Measurements from ENCODE around the gene TRMT2B.
A peak's percentile ranks its signal among the peaks of the same experiment; 100 is the strongest.
"Not testable (repeated sequence)": the region's sequence is repeated elsewhere in the genome, so short reads cannot be mapped to it uniquely, and the experiment has no call there.

Gene TRMT2B, protein sequence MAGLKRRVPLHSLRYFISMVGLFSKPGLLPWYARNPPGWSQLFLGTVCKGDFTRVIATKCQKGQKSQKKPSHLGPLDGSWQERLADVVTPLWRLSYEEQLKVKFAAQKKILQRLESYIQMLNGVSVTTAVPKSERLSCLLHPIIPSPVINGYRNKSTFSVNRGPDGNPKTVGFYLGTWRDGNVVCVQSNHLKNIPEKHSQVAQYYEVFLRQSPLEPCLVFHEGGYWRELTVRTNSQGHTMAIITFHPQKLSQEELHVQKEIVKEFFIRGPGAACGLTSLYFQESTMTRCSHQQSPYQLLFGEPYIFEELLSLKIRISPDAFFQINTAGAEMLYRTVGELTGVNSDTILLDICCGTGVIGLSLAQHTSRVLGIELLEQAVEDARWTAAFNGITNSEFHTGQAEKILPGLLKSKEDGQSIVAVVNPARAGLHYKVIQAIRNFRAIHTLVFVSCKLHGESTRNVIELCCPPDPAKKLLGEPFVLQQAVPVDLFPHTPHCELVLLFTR

DNA sequence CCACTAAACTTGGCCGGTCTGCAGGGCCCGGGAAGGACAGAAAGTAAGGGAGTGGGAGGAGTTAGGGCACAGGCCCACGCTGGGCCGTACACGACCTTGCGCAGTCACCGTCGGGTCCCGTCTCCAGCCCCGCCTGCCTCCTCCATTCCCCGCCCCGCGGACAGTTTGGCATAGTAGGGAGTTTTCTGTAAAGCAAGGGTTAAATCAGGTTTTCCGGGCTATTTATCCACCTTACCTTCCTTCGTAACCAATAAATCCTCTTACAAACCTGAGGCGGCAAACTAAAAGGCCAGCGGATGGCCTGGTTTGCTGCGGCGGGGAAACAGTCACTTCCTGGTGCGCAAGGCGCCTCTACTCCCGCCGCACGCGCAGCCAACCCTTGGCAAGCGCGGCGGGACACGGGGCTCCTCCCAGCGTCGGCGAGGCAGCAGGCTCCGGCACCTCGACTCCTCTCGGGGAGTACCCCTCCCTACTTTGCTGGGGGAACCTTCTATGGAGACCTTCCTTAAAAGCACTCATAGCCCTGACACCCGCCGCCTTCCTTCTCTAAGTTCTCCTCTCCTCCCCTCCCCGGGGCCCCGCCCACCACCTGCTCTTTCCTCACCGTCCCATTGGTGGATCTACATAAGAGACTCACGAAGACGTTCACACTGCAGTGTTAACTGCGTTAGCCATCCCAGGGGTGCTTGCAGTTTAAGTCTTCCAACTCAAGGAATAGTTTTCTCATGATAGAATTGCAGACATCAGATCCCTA, at the start of gene TRMT2B:
Gene TRMT2B, minus strand, starts transcription at position 563 of the 754 bp plus-strand sequence. CDS start 9,822 bp downstream, outside the sequence.
- peak; percentile 38 for DNase-seq

DNA sequence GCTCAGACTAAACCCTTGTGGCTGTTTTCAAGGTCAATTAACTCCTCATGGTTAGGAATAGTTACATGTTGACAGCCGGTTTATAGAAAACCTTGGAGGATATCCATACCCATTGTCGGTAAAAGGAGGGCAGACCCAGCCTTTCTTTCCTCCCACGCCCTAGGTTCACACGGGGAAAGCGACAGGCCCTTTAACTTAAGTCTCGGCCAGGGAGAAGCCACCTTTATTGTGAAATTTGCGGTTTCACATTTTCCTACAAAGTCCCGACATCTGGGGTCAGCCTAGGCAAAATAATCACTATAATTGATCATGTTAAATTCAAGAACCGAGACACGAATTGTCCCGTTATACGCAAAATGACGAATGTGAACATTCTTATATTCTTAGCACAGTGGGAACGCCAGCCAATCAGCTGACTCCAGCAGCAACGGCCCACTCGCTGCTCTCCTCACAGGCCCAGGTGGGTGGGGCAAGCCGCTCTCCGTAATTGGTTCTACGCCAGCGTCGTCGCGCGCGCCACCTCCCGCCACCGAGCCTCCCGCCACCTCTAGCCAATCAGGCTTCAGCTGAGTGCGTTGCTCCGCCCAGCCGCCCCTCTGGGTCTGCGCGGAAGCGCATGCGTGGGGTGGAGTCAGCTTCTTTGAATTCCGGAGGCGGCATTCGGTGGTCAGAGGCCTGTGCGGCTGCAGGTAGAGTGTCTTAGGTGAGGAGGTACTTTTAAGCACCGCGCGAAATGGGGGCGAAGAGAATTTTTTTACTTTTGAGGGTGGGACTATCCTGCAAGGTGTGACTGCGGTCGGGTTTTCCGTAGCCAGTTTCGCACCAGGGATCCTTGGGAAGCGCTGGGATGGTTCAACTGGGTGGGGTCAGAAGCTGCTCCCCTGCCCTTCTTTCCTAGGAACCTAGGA, 45.9 kb upstream of the TRMT2B start, which contains the start of gene CENPI:
Gene CENPI, plus strand, starts transcription at position 659 of the 908 bp plus-strand sequence. CDS start 2,867 bp downstream, outside the sequence.
- peak; percentile 83 for DNase-seq

DNA sequence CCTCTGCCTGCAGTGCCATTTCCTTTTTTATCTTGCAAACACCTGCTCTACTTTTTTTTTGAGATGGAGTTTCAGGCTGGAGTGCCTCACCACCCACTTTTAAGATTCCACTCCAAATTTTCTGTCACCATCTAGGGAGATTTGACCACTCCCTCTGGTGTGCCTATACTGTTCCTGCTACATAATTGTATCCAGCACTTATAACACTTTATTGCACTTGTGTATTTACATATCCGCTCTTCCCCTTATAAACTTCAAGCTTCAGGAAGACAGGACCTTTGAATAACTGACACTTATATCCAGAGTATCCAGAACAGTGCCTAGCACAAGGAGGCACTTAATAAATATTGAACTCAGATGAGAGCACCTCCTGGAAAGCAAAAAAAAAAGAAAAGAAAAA, 39.9 kb upstream of the TRMT2B start:
- DNase-seq = no peak

DNA sequence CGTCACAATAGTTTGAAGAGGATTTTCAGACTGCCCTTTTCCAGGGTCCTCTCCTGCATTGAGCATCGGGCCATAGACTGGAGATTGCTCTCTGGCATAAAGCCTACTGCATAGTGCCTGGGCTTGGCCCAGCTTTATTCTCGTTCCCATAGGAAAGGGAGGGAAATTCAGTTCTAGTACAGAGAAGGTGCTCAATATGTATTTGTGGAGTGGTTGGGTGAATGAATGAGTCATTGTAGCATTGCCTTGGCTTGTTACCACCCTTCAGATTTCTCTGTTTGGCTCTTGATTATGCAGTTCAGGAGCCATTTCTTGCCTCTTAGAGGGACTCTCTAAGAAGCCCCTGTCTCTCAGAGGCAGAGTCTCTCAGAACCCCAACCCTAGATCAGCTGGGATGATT, 29.3 kb upstream of the TRMT2B start:
- DNase-seq = no peak

DNA sequence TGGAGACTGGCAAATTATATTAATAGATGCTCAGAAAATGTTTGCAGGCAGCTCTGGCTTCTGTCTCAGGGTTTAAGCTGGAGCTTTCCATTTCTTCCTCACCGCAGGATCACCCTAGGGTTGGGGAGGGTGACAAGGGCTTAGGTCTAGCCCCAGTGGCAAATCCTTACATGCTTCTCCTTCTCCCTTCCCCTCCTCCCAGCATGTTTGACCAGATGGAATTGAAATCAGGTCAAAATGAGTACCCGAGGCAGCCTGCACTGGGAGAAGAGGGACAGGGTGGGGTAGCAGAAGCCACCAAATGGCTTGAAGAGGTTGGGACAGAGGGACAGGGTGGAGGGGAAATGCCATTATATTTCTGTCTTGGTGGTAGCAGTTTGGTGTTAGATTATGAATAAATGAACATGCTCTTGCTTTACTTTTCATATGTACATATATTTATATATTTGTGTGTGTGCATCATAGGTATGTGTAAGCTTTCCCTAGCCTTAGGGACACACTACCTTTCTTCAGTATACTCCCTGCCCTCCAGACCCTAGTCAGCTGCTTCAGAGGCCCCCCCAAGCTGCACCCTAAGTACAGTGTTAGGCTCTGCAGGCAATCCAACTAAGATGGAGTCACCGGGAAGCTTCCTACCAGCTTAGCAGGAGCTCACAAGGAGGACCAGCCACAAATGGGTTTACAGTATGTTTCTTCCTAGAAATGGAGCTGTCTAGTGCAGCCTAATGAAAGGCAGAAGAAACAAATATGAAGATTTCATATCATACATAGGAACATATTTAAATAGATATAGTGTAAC, 28.6 kb upstream of the TRMT2B start:
- DNase-seq = no peak

DNA sequence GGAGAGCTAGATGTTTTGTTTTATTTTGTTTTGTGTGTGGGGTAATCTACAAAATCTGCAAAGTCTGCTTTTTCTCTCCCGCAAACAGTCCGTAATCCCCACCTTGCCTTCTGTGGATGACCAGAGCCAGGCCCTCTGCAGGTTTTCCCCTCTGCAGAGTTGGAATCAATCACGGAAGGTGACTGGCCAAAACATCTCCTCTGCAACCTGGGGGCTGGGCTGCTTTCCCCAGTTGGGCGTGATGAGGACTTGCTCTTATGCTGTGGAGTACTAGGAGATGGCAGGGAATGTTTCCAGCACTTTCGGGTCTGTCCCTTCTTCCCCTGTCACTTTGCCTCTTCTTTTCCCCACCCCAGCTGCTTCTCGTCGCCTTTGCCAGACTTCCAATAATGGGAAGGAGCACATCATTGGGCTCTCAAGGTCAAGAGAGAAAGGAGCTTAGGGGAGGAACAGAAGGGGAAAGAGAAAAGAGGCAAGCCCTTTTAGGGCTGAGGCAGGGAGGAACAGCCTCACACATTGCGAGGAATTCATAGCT, 27.9 kb upstream of the TRMT2B start:
- no peak for DNase-seq

DNA sequence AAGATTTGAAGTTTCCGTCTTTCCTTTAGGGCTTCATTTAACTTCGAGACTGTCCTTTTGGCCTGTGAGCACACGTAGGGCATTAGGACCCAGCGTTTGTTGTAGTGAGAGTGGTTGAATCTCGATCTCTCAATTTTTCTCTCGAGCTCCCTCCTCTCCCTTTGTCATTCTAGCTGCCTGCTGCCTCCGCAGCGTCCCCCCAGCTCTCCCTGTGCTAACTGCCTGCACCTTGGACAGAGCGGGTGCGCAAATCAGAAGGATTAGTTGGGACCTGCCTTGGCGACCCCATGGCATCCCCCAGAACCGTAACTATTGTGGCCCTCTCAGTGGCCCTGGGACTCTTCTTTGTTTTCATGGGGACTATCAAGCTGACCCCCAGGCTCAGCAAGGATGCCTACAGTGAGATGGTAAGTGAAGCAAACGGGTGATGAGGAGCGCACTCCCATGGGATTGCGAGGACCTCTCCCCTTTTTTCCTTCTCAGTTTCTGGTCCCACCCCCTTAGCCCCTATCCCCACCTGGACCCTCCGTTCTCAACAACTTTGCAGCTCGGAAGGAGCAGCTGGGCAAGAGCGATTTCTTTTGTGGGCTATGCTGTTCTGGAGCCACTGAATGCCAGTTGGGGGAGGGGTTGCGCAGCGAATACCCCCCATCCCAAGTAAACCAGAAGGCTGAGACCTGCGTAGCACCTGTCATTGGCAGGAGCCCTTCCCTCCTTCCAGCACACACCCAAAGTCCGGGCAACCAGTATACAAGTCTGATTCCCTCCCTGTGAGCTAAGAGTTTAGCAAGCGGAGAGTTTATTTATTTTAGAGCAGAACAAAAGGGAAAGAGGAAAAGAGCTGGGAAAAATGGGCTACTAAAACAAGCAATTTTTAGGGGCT, 27.0 kb upstream of the TRMT2B start, which contains the start of gene TMEM35A:
Gene TMEM35A, plus strand, starts transcription at position 164 of the 883 bp plus-strand sequence. Its CDS starts 124 bp downstream, at position 288.
- DNase-seq = peak; percentile 4

DNA sequence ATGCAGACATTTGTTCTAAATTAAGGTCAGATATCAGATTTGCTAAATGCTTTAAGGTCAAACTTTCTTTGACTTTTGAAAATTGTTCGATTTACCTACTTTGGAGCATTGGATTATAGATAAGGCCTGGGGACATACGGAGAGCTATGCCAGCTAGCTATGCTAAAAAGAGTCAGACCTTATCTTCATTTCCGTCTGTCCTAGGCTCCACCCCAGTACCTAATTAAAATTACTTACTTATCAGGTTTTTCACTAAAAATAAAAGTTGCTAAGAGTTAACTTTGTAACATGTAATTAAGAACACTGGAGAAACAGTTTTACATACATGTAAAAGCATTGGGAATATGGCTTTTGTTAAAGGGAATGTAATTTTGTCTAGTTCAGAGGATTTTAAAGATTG, 19.7 kb upstream of the TRMT2B start:
- DNase-seq = no peak

DNA sequence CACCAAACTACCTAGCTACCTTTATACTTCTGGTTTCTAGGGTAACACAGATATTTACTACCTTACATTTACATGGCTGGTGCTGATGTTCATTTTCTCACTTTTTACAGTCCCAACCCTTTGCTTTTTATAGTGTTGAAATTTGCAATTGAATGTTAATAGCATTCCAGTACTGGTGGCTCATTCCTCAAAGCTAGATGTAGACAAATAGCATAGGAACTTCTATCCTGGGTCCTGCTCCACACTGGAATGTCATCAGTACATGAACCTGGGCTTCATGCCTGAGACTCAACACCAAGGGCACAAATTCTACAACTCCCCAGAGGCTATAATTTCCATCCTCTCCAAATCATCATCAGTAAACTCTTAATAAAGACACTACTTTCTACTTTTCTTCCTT, 10.3 kb upstream of the TRMT2B start:
- no peak for DNase-seq

DNA sequence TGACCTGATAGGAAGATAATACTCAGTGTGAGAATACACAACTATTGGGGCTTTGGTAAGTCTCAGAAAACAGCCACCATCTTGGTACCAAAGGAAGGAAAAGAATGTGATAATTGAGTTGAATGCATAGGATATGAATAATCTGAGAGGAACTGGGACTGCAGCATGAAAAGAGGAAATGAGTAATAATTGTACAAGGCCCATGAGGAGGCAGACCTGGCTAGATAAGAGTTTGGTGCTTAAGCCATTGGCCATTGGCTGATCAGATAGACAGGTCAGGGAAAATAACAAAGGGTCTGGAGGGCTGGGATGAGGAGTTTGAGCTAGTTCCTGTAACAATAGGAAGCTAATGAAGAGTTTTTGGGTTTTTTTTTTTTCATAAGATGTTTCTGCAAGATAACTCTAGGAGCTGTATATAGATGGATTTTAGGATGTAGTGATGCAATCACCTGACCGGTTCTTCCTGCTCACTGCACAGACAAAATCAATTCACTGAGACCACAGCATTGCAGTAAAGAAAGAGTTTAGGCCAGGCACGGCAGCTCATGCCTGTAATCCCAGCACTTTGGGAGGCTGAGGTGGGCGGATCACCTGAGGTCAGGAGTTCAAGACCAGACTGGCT, 5.3 kb upstream of the TRMT2B start:
- no peak for DNase-seq

DNA sequence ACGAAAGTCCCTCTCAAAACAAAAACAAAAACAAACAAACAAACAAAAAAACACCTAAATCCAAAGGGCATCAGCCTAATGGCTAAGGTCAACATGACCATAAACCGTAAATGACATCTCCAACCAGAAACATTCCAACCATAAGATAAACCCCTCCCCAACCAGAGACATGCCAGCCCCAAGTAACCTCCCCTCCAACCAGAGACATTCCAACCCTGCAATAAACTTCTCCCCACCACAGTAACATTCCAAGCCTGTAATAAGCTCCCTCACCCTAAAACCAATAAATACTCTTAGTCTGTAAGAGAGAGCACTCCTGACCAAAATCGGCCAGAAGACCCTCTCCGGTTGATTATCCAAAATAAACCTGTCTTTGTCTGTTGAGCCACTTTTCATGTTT, 4.6 kb upstream of the TRMT2B start:
- DNase-seq = not testable (repeated sequence)

DNA sequence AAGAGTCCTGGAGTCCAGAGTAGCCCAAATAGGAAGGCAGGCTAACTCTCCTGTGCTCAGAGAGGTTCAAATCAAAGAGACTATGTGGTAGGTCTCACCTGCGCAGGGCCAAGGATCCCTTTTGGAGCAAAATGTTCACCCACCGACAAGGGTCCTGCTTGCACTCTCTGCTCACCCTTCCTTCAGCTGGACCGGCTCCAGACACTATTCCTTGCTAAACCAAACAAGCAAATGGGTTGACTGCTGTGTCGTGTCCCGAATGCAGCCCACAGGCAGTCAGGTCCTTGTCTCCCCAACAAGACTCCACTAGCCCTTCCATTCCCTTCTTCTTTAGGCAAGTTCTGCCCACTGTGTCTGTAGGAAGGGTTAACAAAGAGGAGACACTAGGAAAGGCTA, 760 bp downstream of the TRMT2B start:
- DNase-seq = no peak

DNA sequence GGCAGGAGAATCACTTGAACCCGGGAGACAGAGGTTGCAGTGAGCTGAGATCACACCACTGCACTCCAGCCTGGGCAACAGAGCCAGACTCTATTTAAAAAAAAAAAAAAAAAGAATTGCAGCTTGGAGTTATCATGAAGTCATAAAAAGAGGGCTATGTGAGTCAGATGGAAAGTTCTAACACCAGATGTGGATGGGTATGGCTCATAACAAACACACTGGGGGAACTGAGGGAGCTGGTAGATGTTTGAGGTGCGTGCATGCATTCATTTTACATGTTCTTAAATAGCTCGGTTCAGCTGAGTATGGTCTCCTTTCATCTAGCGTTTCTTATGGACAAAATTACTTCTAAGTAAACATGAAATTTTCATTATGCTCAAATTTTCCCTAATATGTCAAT, 11.7 kb downstream of the TRMT2B start:
- DNase-seq = no peak

DNA sequence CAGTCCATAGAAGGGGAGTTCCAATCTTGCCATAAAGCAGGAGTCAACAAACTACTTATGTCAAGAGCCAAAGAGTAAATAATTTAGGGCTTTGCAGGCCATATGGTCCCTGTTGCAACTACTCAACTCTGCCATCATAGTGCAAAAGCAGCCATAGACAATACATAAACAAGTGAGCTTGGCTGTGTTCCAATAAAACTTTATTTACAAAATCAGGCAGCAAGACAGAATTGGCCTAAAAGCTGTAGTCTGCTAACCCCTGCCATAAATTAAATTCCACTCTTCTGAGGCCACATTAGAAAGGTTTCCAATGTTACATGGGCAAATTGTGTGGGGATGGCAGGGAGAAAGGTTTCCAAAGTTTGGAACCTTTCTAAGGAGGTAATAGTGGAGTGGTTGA, 14.7 kb downstream of the TRMT2B start:
- DNase-seq = no peak

DNA sequence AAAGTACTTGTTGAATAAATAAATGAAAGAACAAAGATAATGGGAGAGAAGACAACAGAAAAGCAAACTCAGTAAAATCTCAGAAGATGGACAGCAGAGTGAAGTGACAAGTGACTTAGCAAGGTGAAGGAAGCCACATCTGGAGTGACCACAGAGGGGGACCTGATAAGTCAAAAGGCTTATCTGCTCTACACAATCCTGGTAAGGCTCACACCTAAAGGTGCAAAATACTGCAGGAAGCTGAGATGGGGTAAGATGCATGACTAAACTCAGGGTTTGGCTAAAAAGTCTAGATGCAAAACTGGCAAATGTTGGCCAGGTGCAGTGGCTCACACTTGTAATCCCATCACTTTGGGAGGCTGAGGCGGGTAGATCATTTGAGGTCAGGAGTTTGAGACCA, 22.2 kb downstream of the TRMT2B start:
- DNase-seq = no peak

DNA sequence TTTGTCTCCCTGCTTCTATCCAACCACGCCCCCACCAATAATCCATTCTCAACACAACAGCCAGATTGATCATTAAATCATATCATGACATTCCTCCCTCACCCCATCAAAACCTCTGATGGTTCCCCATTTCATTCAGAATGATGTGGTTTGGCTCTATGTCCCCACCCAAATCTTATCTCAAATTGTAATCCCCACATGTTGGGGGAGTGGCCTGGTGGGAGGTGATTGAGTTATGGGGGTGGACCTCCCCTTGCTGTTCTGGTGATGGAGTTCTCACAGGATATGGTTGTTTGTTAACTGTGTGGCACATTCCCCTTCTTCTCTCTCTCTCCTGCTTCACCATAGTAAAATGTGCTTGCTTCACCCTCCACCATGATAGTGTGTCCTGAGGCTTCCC, 23.3 kb downstream of the TRMT2B start:
- DNase-seq = no peak

DNA sequence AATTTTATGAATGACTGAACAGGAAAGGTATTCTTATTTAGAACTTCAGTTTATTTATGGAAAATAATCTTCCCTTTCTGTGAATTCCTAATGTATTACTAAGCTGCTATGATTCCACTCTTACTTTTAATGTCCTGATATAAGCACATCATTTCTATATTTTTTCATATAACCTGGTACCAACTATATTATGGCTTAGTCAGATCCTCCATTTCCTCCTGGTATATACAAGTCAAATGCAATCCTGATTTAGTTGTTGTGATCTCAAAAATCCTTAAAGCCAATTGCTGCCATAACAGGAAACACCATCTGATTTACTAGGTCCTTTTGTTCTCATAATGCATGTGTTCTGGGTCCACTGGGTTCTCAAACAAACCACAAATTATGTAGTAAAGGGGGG, 26.8 kb downstream of the TRMT2B start:
- no peak for DNase-seq

DNA sequence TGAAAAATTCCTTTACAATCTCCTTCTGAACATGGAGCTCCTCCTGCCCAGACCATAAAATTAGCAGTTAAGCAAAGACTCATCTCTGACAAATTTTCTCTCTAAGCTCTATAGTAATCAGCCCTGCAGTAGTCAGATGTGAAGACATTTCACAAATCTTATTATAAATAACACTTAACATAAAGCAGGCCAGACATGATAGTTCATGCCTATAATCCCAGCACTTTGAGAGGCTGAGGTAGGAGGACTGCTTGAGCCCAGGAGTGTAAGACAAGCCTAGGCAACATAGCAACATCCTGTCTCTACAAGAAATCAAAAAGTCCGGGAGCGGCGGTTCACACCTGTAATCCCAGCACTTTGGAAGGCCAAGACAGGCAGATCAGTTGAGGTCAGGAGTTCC, 29.9 kb downstream of the TRMT2B start:
- no peak for DNase-seq

DNA sequence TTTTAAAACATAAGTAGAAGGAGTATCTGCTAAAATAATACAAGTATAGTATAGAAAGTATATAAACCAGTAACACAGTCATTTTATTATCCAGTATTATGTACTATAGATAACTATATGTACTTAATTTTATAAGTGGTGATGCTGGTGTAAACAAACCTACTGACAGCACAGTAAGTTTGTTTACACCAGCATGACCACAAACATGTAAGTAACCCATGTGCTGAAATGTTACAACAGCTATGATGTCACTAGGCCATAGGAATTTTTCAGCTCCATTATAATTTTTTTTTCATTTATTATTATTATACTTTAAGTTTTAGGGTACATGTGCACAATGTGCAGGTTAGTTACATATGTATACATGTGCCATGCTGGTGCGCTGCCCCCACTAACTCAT, 39.9 kb downstream of the TRMT2B start:
- DNase-seq = not testable (repeated sequence)

DNA sequence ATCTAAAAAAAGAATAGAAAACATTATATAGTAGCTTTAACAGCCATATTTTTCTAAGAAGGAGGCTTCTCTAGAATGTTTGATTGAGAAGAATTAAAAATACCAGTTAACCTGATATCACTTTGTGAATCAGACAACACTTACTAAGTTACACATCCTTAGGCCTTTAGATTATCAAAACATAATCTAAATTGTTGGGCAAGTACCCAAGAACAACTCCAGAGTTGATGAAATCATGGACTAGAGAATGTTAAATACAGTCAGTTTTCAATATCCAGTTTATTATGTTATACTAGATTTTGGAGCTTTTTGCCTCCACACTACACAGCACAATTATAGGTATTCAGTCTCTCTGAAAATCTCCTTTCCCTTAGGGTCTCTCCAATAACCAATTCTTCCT, 42.8 kb downstream of the TRMT2B start:
- DNase-seq = no peak

Data from NCI-H1105 (cell line).